Ishikawa (cell line): Measurements from ENCODE around the gene CUTC.

Experiments
- CREB1 ChIP-seq: IDR thresholded peaks from 2 replicates; pipeline ENCODE4 v1.6.1; 2012; ENCODE audit warnings: low read depth
- EGR1 ChIP-seq: IDR thresholded peaks from 2 replicates; pipeline ENCODE4 v1.6.1; 2012
- EP300 ChIP-seq: IDR thresholded peaks from 2 replicates; pipeline ENCODE4 v1.6.1; 2012; ENCODE audit warnings: borderline replicate concordance
- TEAD4 ChIP-seq: IDR thresholded peaks from 2 replicates; pipeline ENCODE4 v1.6.1; 2012
- YY1 ChIP-seq: IDR thresholded peaks from 2 replicates; pipeline ENCODE4 v1.6.1; 2012; ENCODE audit warnings: low read depth
- TF ChIP-seq, protein P1 (sequence below): IDR thresholded peaks from 2 replicates; pipeline ENCODE4 v1.6.1; 2012; ENCODE audit warnings: low read depth, mild to moderate bottlenecking
- TF ChIP-seq, protein P2 (sequence below): IDR thresholded peaks from 2 replicates; pipeline ENCODE4 v1.6.1; 2012

DNA sequence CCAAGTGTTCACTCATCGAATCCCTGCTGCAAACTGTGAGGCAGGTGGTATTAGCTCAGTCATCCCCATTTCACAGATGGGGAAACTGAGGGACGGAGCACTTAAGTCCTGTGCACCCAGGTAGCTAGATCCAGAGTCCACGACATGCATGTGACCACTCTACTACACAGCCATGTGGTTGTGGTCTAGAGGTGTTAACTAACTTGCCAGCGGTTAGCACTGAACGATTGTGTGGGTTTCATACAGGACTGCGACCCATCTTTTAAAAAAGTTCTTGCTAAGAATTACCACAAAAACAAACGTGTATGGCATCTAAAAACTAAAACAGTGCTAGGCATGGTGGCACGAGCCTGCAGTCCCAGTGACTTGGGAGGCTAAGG lies 34.3 kb downstream of the CUTC start:
- TF ChIP-seq, protein P1, sequence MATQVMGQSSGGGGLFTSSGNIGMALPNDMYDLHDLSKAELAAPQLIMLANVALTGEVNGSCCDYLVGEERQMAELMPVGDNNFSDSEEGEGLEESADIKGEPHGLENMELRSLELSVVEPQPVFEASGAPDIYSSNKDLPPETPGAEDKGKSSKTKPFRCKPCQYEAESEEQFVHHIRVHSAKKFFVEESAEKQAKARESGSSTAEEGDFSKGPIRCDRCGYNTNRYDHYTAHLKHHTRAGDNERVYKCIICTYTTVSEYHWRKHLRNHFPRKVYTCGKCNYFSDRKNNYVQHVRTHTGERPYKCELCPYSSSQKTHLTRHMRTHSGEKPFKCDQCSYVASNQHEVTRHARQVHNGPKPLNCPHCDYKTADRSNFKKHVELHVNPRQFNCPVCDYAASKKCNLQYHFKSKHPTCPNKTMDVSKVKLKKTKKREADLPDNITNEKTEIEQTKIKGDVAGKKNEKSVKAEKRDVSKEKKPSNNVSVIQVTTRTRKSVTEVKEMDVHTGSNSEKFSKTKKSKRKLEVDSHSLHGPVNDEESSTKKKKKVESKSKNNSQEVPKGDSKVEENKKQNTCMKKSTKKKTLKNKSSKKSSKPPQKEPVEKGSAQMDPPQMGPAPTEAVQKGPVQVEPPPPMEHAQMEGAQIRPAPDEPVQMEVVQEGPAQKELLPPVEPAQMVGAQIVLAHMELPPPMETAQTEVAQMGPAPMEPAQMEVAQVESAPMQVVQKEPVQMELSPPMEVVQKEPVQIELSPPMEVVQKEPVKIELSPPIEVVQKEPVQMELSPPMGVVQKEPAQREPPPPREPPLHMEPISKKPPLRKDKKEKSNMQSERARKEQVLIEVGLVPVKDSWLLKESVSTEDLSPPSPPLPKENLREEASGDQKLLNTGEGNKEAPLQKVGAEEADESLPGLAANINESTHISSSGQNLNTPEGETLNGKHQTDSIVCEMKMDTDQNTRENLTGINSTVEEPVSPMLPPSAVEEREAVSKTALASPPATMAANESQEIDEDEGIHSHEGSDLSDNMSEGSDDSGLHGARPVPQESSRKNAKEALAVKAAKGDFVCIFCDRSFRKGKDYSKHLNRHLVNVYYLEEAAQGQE = no peak
- TF ChIP-seq, protein P2, sequence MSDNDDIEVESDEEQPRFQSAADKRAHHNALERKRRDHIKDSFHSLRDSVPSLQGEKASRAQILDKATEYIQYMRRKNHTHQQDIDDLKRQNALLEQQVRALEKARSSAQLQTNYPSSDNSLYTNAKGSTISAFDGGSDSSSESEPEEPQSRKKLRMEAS = no peak
- no peak for TF ChIP-seq EGR1
- TF ChIP-seq CREB1 = no peak
- TF ChIP-seq EP300 = no peak
- TF ChIP-seq YY1 = no peak
- TF ChIP-seq TEAD4 = no peak
